DMS114 treated with DMSO at 0.1 percent for 48 hours (cell line): ENCODE results near the gene DUSP6.
A peak's percentile ranks its signal among the peaks of the same experiment; 100 is the strongest.

Experiments
- DNase-seq: peaks from one replicate; lab custom pipeline; 2025; ENCODE audit not compliant: unreplicated experiment; lab: John Stamatoyannopoulos, UW

The DUSP6 gene, protein sequence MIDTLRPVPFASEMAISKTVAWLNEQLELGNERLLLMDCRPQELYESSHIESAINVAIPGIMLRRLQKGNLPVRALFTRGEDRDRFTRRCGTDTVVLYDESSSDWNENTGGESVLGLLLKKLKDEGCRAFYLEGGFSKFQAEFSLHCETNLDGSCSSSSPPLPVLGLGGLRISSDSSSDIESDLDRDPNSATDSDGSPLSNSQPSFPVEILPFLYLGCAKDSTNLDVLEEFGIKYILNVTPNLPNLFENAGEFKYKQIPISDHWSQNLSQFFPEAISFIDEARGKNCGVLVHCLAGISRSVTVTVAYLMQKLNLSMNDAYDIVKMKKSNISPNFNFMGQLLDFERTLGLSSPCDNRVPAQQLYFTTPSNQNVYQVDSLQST

GRCh38 chr12:89352492-89353187 lies at the start of gene DUSP6:
Gene DUSP6, minus strand, starts transcription at chr12:89352501. Its CDS starts 462 bp downstream, at chr12:89352039.
- peak; percentile 99 for DNase-seq

- no peak for DNase-seq
These were observed 49.2 kb upstream of the DUSP6 start for GRCh38 chr12:89401433-89402058.

DNA sequence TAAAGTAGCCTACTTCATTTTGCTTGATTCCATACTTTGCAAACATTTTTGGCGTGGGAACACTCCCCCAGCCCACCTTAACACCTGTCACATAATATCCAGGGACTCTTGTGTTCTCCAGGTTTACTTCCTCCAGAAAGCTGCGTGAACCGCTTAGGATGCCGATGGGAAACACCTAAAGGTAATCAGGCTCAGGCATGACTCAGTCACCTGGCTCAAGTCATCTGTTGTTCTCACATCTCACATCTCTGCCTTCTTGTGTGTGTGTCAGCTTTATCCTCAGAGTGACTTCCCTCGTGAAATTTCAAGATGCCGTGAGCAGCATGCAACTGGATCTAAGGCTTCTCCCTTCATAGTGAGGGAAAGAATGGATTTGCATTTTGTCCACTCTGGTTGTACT lies 48.1 kb upstream of the DUSP6 start:
- no peak for DNase-seq

GRCh38 chr12:89395712-89396111 lies 43.4 kb upstream of the DUSP6 start:
- DNase-seq: no peak

- no peak for DNase-seq
These were observed 41.3 kb upstream of the DUSP6 start for GRCh38 chr12:89393551-89394121.

GRCh38 chr12:89392391-89392790 lies 40.1 kb upstream of the DUSP6 start:
- no peak for DNase-seq

DNA sequence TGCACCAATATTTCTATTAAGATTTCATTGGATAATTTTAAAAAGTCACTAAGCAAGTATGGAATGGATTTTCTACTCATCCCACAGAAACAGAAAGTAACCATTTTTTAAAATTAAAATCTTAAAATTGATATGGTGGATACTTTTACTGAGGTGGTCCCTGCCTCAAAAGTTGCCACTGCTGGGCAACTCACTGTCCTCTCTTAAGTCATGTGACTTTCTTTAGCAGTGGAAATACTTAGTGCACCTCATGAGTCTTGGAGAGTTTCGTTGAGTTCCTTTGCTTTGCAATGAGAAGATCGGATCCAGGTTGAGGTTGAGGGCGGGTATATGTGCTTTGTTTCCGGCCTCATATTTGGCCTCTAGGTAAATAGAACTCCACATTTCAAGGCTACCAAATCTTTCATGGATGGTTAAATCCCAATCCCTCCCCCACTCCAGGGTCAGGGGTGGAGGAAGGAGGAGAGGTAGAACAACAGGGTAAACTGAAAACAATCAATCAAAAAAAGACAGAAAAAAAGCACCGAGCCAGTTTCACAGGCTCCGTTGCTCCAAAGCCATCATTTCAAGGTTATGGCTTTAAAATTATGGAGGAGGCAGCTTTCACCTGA lies 39.5 kb upstream of the DUSP6 start:
- no peak for DNase-seq

DNA sequence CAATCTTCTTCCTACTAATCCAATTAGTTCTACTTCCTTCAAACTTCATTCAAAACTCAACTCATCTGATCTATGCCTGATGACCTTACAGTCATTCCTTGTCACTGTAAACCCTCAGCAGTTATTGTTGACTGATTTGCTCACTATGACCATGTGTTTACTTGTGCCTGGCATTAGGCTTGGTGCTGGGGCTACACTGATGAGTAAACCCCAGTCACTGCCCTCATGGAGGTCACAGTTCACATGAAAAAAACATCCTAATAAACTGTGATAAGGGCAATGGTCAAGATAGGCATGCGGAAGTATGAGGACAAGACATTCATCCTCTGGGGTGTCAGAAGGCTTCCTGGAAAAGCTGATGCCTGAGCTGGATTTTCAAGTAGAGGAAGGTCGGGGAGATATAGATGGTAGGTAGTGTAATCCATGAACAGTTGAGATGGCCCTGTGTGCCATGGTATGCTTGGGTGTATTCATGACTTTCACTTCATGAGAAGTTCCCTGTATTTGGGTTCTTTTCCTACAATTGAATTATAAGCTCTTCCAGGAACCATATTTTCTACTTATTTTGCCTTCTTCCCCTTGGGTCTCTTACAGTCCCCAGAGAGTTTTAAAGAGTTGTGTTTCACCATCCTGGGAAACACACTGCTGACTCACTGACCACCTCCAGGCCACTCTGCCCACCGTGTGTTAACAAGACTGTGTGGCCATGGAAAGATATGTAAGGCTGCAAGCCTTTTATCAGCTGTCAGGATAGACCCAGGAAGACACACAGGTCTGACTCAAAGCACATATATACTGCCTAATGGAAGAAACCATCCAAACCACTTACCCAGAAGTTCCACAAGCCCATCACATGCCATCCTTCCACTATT lies 38.7 kb upstream of the DUSP6 start:
- no peak for DNase-seq

DNA sequence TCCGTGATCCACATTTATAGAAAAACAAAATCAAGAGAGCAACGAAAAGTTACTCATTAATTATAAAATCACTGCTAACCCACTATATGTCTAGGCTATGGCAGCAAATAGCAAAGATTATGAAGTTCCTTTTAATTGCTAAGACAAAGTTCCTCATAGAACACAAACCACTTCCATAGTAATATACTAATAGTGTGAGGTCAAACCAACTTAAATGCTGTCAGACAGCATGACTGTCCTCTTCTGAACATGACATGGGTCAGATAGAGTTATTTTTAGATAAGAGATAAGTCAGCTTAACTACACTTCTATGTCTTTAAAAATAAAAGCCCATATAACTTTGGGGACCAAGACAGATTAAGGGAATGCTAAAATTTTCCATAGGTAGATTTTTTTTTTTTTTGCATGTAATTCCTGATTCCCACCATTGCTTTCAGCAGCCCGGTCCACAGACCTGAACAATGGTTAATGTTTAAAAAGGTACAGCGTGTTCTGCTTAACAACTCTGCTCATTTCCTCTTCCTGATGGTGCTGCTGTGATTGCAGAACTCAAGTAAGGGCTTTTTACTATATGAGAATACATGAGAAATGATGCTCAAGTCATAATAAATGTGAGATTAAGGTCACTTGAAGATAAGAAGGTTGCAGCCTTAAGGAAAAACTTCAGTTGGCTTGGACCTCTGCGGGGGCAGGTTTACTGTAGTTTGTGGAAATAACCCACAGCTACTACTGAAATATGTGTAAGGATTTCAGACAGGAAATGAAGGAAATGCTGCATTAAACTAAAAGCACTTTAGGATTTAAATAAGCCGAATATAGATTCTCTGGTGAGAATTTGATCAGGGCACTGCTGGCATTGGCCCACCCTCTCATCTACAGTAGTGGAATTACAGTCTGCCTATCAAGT lies 37.7 kb upstream of the DUSP6 start:
- no peak for DNase-seq

DNA sequence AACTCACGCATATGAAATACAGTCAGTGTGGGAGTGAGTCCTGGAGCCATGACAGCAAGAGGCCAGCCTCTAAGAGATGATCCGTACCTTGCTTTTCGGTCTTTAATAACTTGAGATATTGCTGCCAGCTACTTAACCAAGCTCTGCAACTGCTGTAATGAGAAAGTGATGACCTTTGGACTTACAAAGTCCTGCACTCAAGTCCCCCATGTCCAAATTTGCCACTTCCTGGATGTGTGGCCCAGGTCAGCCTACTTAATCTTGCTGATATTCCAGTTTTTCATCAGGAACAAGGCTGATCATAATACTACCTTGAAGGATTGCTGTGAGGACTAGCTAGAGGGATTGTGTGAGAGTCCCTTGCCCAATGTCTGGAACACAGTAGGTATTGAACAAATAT lies 33.8 kb upstream of the DUSP6 start:
- DNase-seq: no peak

DNA sequence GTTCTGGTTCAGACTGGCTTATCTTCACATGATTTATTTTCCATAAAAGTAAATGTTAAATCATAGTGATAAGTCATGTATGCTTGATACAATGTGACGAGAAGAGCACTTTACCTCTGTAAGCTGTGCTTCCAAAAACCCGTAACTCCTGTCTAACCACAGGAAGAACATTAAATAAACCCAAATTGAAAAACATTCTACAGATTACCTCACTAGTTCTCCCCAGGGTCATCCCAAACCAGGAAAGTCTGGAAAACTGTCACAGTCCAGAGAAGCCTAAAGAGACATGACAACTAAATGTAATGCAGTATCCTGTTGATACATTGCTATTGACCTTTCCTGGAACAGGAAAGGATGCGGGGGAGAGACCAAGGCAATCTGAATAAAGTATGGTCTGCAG lies 32.5 kb upstream of the DUSP6 start:
- DNase-seq: peak; percentile 90

GRCh38 chr12:89384050-89384758 lies 31.9 kb upstream of the DUSP6 start:
- peak; percentile 95 for DNase-seq

DNA sequence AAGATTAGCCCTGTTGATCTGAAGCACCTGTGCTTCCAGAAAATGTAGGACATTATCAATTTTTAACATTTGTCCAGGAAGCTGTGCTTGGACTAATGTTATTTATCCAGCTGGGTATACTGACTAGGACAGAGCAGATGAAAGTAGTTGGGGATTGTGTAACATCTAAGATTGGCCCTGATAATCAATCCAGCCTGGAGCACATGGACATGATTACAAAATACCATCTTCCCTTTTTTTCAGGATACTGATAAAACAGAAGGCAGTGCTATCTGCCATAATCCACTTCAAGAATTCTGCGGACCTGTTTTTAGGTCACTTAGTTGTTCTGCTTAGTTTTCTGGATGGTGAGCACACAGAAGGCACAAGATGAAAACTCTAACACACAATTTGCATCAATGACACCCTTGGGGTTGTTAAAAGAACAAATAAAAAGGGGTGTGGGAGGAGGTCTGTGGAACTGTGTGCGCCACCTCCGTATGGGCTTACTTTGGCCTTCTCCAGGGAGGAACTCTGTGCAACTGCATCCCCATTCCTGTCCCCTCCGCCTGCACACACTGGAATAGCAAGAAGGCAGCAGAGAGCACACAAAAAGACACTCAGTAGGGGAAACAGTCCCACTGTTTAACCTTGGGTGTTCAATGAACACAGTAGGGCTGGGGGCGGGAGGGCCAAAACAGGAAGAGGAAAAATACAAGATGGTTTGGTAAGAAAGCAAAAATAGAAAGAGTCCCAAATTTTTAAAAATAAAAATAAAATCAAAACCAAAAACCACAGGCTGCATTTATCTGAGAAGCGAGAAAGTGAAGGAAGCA lies 31.1 kb upstream of the DUSP6 start:
- no peak for DNase-seq

GRCh38 chr12:89382328-89382727 lies 30.0 kb upstream of the DUSP6 start:
- DNase-seq: no peak

DNA sequence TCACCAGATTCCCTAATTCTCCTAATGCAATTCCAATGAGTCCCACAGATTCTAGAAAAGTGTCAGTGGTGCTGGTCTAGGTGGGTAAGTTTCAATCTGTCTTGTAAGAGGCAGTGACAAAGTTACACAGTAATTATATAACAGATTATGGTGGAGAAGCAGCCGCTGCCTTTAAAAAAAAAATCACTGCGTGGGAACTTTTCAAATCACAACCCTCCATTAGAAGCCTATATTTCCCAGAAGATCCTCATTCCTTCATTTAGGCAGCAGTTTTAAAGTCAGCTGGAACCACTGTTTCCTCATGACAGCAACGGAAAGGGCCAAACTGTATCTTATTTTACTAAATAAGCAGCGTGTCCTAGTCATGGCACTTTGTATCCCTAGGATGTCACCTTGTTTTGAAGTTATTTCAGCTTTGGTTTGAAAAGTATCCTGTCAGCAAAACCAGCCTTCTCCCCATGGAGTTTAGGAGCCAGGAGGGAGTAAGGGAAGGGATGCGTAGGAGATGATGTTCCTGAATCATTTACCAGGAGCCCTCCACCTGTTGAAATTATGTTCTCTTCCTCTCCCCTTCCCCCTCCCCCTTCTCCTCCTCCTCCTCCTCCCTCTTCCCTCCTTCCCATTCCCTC lies 27.7 kb upstream of the DUSP6 start:
- DNase-seq: no peak

DNA sequence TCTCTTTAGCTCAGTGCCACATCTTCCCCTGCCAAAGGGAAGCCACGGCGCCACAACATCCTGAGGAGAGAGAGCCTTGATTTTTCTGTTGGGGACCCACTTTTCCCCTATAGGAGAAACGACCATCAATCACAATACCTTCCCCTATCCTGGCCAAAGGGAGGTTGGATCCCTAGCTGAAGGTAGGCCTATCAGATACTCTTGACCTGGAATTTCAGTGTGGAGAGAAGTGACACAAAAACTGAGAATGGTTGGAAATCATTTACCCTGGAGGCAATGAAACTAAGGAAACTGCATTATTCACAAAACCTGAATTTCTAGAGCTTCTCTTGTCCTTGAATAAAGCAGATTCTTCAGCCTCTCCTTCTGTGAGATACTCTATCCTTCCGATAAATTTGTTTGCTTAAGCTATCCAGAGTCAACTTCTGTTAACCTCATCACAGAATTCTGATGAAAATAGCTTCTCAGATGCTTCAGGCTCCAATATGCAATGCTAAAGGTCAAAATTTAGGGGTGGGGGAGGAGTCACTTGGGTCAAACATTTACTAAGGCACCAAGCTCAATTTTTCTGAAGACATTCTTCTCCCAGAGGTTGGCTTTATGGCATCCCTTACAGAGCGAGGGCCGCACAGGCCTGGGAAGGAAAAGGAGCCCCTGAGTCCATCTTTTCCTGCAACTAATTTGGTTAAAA lies 27.0 kb upstream of the DUSP6 start:
- no peak for DNase-seq

- DNase-seq: no peak
These were observed 24.5 kb upstream of the DUSP6 start for GRCh38 chr12:89376844-89377243.
